ENCODE data around the gene MAEA. TPM values are rescaled to one million over a fixed set of nuclear protein-coding genes. Genes with fewer than 3 reads are reported as not detected.
A peak's percentile ranks its signal among the peaks of the same experiment; 100 is the strongest.

MAEA gene
- total and polyA plus RNA-seq, 2 experiments from 2014 or later, result 66.6 to 73.2 TPM

DNA sequence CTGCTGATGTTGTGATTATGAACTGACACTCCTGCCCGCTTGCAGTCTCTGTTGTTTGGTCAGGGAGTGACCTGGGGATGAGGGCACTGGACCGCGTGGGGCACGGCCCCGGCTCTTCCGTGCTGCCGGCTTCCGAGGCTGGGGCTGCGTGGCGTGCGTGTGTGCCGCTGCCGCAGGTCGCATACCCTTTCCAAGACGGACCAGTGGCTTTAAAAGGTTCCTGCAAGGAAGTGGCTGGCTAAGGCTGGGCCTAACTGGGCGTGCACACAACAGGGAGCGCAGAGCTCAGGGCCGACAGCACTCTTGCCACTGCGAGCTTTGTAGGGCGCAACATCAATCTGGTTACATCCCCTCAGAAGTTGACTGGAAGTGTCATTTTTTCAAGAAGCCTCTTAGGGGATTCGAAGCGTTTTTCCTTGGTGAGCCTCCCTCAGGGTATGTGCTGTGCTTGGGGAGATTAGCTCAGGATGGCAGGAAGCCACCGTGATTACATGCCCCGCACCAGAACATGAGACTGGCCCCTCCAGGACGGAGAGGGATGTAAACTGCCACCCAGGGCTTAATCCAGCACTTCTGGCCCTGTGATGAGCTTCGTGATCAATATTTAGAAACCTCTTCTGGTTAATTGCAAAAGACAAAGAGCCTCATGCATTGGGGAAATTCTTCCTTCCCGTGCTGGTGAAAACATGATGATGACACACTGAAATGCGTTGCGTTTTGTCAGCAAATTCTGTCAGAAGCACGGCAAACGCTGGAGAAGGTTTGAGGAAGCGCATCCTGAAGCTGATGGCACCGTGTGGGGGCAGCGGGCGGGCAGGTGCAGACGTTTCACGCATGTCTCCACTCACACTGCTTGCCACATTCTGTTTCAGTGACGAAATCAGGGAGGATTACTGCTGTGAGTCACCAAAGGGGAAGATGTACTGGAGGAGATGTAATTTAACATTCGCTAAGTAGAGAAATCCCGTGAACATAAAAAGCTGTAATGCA lies 11.1 kb downstream of the MAEA start:
- DNase-seq (ENCODE audit: low spot score), result peak; percentile 52
- Histone ChIP-seq H3K9me2 (replicated peaks; ENCODE audit: insufficient read depth) (no peaks in the 10 kb centered on the region), H3K4me1 (ENCODE audit: insufficient read depth) (no peaks in the 10 kb centered on the region), H2AFZ (no peak overlapping the region), H3K4me2 (no peak overlapping the region), H3K36me3 (replicated peaks; ENCODE audit: insufficient read depth, low read depth) (no peaks in the 10 kb centered on the region), H4K20me1 (ENCODE audit: insufficient read depth, poor library complexity, severe bottlenecking) (peaks cover 50% of the 10 kb centered on the region), H3K79me2 (peaks cover 94% of the 10 kb centered on the region), H3K9me3 (ENCODE audit: low read depth) (no peaks in the 10 kb centered on the region), H3K4me3 (no peak overlapping the region), H3K27me3 (no peaks in the 10 kb centered on the region), H3K27ac (peak overlapping the region; percentile 53)
- 88% methylated on average over 40 of the region's 40 CpGs for WGBS (ENCODE audit: low lambda C conversion rate, missing lambda C conversion rate)
- TF ChIP-seq, protein P1, sequence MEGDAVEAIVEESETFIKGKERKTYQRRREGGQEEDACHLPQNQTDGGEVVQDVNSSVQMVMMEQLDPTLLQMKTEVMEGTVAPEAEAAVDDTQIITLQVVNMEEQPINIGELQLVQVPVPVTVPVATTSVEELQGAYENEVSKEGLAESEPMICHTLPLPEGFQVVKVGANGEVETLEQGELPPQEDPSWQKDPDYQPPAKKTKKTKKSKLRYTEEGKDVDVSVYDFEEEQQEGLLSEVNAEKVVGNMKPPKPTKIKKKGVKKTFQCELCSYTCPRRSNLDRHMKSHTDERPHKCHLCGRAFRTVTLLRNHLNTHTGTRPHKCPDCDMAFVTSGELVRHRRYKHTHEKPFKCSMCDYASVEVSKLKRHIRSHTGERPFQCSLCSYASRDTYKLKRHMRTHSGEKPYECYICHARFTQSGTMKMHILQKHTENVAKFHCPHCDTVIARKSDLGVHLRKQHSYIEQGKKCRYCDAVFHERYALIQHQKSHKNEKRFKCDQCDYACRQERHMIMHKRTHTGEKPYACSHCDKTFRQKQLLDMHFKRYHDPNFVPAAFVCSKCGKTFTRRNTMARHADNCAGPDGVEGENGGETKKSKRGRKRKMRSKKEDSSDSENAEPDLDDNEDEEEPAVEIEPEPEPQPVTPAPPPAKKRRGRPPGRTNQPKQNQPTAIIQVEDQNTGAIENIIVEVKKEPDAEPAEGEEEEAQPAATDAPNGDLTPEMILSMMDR (IDR thresholded peaks at IDR 0.05; ENCODE audit: poor library complexity), result no peak
- TF ChIP-seq EZH2 (IDR thresholded peaks at IDR 0.05; ENCODE audit: borderline replicate concordance) (no peak), EZH2phosphoT487 (IDR thresholded peaks at IDR 0.05; ENCODE audit: low read depth, severe bottlenecking, unreplicated experiment) (no peak)

DNA sequence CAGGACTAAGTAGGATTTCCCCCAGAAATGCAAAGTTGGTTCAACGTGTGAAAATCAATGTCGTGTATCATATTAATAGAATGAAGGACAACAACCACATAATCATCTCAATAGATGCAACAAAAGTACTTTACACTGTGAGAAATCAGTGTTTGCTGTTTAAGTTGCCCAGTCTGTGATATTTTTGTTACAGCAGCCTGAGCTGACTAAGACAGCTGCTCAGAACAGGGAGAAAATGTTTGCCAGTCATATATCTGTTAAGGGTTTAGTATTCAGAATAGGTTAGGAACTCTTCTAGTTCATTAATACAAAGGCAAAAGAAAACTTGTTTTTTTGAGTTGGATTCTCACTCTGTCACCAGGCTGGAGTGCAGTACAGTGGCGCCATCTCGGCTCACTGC lies 12.5 kb downstream of the MAEA start:
- Histone ChIP-seq H3K4me3 (no peak overlapping the region), H2AFZ (no peak overlapping the region), H4K20me1 (ENCODE audit: insufficient read depth, poor library complexity, severe bottlenecking) (peaks cover 45% of the 10 kb centered on the region), H3K9me3 (ENCODE audit: low read depth) (no peaks in the 10 kb centered on the region), H3K79me2 (peaks cover 98% of the 10 kb centered on the region), H3K9me2 (replicated peaks; ENCODE audit: insufficient read depth) (no peaks in the 10 kb centered on the region), H3K4me1 (ENCODE audit: insufficient read depth) (no peaks in the 10 kb centered on the region), H3K36me3 (replicated peaks; ENCODE audit: insufficient read depth, low read depth) (no peaks in the 10 kb centered on the region), H3K4me2 (no peak overlapping the region), H3K27me3 (no peaks in the 10 kb centered on the region), H3K27ac (peak overlapping the region; percentile 39)
- TF ChIP-seq, protein P1 (IDR thresholded peaks at IDR 0.05; ENCODE audit: poor library complexity), result no peak
- TF ChIP-seq EZH2 (IDR thresholded peaks at IDR 0.05; ENCODE audit: borderline replicate concordance) (no peak), EZH2phosphoT487 (IDR thresholded peaks at IDR 0.05; ENCODE audit: low read depth, severe bottlenecking, unreplicated experiment) (no peak)
- no peak for DNase-seq (ENCODE audit: low spot score)
- WGBS (ENCODE audit: low lambda C conversion rate, missing lambda C conversion rate), result 71% methylated on average over 4 of the region's 4 CpGs

DNA sequence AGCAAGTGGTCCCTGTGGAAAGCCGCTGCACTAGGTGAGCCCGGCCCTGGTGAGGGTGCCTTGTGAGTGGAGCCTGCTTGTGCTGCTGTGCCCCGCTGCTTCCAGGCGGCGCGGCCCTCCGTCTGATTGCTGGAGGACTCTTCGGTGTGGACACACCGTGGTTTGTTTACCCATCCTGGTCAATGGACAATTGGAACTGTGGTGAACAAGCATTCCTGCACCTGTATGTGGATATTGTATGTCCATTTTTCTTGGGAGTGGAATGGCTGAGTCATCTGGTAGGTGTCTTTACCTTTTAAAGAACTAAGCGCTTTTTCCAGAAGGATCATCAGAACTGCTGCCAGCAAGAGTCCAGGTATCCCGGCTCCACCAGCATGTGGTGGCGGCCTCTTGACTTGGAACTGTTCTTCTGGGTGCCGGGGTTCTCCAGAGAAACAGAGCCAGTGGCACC lies 15.6 kb downstream of the MAEA start:
- Histone ChIP-seq H3K36me3 (replicated peaks; ENCODE audit: insufficient read depth, low read depth) (no peaks in the 10 kb centered on the region), H4K20me1 (ENCODE audit: insufficient read depth, poor library complexity, severe bottlenecking) (peaks cover 30% of the 10 kb centered on the region), H3K9me3 (ENCODE audit: low read depth) (no peaks in the 10 kb centered on the region), H3K4me3 (no peak overlapping the region), H3K79me2 (peaks cover 93% of the 10 kb centered on the region), H3K27ac (peak overlapping the region; percentile 73), H3K4me2 (no peak overlapping the region), H3K27me3 (no peaks in the 10 kb centered on the region), H3K9me2 (replicated peaks; ENCODE audit: insufficient read depth) (no peaks in the 10 kb centered on the region), H2AFZ (no peak overlapping the region), H3K4me1 (ENCODE audit: insufficient read depth) (peaks cover 7% of the 10 kb centered on the region)
- no peak for DNase-seq (ENCODE audit: low spot score)
- 88% methylated on average over 13 of the region's 13 CpGs for WGBS (ENCODE audit: low lambda C conversion rate, missing lambda C conversion rate)
- TF ChIP-seq EZH2phosphoT487 (IDR thresholded peaks at IDR 0.05; ENCODE audit: low read depth, severe bottlenecking, unreplicated experiment) (no peak), EZH2 (IDR thresholded peaks at IDR 0.05; ENCODE audit: borderline replicate concordance) (no peak)
- TF ChIP-seq, protein P1 (IDR thresholded peaks at IDR 0.05; ENCODE audit: poor library complexity), result no peak
